A673 (cell line): ENCODE measurements around the gene MAP3K7. TPM values are rescaled to one million over a fixed set of nuclear protein-coding genes. Genes with fewer than 3 reads are reported as not detected.

Experiments
- BruUV-seq: library from RNA; stranded (reverse); fragments of 400-500 nt; replicated peaks from 2 replicates; lab custom pipeline; 2021; lab: Mats Ljungman, UMichigan
- CTCF ChIA-PET: fragments of 300-600 bp; sonication (Branson Sonifier 250); formaldehyde crosslinking; loops from one replicate; lab custom pipeline; 2022; ENCODE audit warnings: antibody characterized with exemption; lab: Charles Lee
- POLR2A ChIA-PET: fragments of 300-600 bp; sonication (Branson Sonifier 250); formaldehyde crosslinking; loops from one replicate; lab custom pipeline; 2022; ENCODE audit warnings: antibody characterized with exemption; ENCODE audit not compliant: low non-redundant PET; lab: Charles Lee
- DNase-seq: peaks from one replicate; pipeline ENCODE4 v3.0.0-alpha.2; 2015; ENCODE audit warnings: low spot score
- H3K27ac ChIP-seq: fragments of 200-600 bp; sonication (generic); 2 replicates; pipeline ENCODE4 v1.5.1; 2016; ENCODE audit warnings: mixed run types, low read depth, mild to moderate bottlenecking, mixed read lengths, antibody characterized with exemption, low read length; ENCODE audit not compliant: poor library complexity, severe bottlenecking
- H3K27me3 ChIP-seq: fragments of 200-600 bp; sonication (generic); replicated peaks from 2 replicates; pipeline ENCODE4 v1.6.1; 2017; ENCODE audit warnings: mixed run types, low read depth, mild to moderate bottlenecking, mixed read lengths, antibody characterized with exemption, low read length; ENCODE audit not compliant: insufficient read depth, poor library complexity
- H3K36me3 ChIP-seq: fragments of 200-600 bp; sonication (generic); 2 replicates; pipeline ENCODE4 v1.6.1; 2016; ENCODE audit warnings: mixed run types, mild to moderate bottlenecking, mixed read lengths, antibody characterized with exemption, low read length; ENCODE audit not compliant: insufficient read depth, poor library complexity, severe bottlenecking
- H3K4me1 ChIP-seq: fragments of 200-600 bp; sonication (generic); 2 replicates; pipeline ENCODE4 v1.6.1; 2017; ENCODE audit warnings: mixed run types, mild to moderate bottlenecking, mixed read lengths, antibody characterized with exemption, low read length; ENCODE audit not compliant: insufficient read depth, poor library complexity, severe bottlenecking
- H3K4me3 ChIP-seq: fragments of 200-600 bp; sonication (generic); 2 replicates; pipeline ENCODE4 v1.5.1; 2016; ENCODE audit warnings: low read depth, mixed run types, mild to moderate bottlenecking, mixed read lengths, low read length; ENCODE audit not compliant: poor library complexity, severe bottlenecking
- H3K9me3 ChIP-seq: fragments of 200-600 bp; sonication (generic); 2 replicates; pipeline ENCODE4 v1.6.1; 2016; ENCODE audit warnings: mixed run types, low read depth, mild to moderate bottlenecking, mixed read lengths, antibody characterized with exemption, low read length; ENCODE audit not compliant: poor library complexity, severe bottlenecking
- EZH2 ChIP-seq: fragments of 200-600 bp; sonication (generic); IDR thresholded peaks from 2 replicates; pipeline ENCODE4 v1.6.1; 2017; ENCODE audit warnings: borderline replicate concordance, low read depth, mild to moderate bottlenecking, mixed read lengths, antibody characterized with exemption, low read length; ENCODE audit not compliant: poor library complexity, severe bottlenecking
- intact Hi-C: fragments of 100-400 bp; cut with micrococcal nuclease; formaldehyde crosslinking; loops from one replicate; pipeline ENCODE4 v1.10.0; 2022; ENCODE audit not compliant: unreplicated experiment
- total RNA-seq: library from RNA; stranded (reverse); gene quantifications from 2 replicates; pipeline ENCODE4 v1.2.3, GENCODE V29; 2021
- TF ChIP-seq, protein P1 (sequence below): fragments of 300-800, 200-600 bp; sonication (generic); conservative IDR thresholded peaks from 2 replicates; pipeline ENCODE4 v1.5.1; 2017; ENCODE audit warnings: low read depth, mild to moderate bottlenecking, antibody characterized with exemption, low read length, moderate library complexity, mixed read lengths

The MAP3K7 gene
- total RNA-seq, 1 experiment from 2014 or later = 35.6 TPM

DNA sequence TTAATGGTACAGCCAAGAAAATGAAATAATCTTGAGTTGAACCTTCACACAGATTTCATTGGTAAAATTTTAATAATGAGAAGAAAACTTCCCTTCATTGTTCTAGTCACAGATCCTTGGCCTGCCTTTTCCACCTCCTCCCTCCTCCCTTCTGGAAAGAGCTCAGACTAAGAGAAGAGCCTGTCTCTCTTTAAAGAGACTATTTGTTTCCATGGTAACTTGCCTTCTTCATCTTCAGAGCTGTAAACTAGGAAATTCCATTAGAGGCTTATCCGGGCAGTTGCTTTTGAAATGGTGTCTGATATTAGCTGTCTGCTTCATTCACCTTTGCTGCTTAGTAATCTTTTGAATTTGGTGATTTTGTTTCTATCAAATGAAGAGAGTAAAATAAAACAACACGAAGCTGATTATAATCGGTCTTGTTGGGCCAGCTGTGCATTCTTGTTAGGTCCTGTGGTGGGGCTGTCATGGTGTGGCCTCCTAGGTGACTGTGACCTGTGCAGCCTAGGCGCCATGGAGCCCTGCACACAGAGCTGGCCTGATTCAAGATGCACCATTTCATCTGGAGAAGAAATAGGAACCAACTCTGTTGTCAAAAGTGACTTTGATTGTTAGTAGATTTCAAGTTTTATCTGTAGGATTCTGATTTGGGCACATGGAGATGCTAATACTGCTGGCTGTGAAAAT is 96.7 kb downstream of the MAP3K7 start:
- Histone ChIP-seq H3K36me3 (no peaks in the 10 kb centered on the region), H3K27me3 (no peaks in the 10 kb centered on the region), H3K4me1 (no peaks in the 10 kb centered on the region), H3K9me3 (no peaks in the 10 kb centered on the region), H3K27ac (no peak overlapping the region), H3K4me3 (no peak overlapping the region)
- no peak for DNase-seq
- TF ChIP-seq EZH2 = no peak
- TF ChIP-seq, protein P1, sequence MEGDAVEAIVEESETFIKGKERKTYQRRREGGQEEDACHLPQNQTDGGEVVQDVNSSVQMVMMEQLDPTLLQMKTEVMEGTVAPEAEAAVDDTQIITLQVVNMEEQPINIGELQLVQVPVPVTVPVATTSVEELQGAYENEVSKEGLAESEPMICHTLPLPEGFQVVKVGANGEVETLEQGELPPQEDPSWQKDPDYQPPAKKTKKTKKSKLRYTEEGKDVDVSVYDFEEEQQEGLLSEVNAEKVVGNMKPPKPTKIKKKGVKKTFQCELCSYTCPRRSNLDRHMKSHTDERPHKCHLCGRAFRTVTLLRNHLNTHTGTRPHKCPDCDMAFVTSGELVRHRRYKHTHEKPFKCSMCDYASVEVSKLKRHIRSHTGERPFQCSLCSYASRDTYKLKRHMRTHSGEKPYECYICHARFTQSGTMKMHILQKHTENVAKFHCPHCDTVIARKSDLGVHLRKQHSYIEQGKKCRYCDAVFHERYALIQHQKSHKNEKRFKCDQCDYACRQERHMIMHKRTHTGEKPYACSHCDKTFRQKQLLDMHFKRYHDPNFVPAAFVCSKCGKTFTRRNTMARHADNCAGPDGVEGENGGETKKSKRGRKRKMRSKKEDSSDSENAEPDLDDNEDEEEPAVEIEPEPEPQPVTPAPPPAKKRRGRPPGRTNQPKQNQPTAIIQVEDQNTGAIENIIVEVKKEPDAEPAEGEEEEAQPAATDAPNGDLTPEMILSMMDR = no peak
- intact Hi-C loops = no loop called here
- POLR2A ChIA-PET = no interaction called here
- CTCF ChIA-PET = interaction anchor here (0.8 kb wide), 1 partner anchor 11 kb away, joined by 3 read pairs; no protein-coding TSS in a partner anchor
- no TSS peak for BruUV-seq

DNA sequence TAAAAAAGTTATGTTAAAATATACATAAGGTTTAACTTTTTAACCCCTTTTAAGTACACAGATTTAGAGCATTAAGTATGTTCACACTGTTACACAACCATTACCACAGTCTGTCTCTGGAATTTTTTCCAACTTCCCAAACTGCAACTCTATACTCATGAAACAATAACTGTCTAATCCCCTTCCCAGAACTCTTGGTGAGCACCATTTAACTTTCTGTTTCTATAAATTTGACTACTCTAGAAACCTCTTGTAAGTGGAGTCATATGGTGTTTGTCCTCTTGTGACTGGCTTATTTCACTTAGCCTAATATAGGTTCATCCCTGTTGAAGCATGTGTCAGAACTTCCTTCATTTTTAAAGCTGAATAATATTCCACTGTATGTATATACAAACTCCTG is 98.1 kb downstream of the MAP3K7 start:
- BruUV-seq = no TSS peak
- no peak for DNase-seq
- intact Hi-C loops = no loop called here
- Histone ChIP-seq H3K4me1 (no peaks in the 10 kb centered on the region), H3K27me3 (no peaks in the 10 kb centered on the region), H3K4me3 (no peak overlapping the region), H3K9me3 (no peaks in the 10 kb centered on the region), H3K36me3 (no peaks in the 10 kb centered on the region), H3K27ac (no peak overlapping the region)
- ChIA-PET CTCF (no interaction called here), POLR2A (no interaction called here)
- TF ChIP-seq, protein P1 = no peak
- TF ChIP-seq EZH2 = no peak

DNA sequence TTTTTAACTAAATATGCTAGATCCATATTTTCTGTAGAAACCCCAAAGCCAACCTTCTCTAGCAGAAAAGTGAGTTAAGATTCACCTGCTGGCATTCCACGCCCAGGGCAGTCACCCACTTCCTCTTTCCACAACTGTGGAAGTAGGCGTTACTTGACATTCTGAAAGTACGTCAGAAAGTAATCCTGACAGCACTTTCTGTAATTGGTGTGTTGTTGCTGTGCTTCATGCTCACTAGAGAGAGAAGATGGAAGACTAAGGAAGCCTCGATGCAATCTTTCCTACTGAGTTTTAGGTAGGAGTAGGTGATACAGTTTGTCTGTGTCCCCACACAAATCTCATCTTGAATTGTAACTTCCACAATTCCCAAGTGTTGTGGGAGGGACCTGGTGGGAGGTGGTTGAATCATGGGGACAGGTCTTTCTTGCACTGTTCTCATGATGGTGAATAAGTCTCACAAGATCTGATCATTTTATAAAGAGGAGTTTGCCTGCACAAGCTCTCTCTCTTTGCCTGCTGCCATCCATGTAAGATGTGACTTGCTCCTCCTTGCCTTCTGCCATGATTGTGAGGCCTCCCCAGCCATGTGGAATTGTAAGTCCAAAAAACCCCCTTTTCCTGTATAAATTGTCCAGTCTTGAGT is 101.1 kb downstream of the MAP3K7 start:
- H3K4me3 ChIP-seq = no peak overlapping the region
- TF ChIP-seq EZH2 = no peak
- CTCF ChIA-PET = no interaction called here
- H3K4me1 ChIP-seq = peaks cover 6% of the 10 kb centered on the region
- no TSS peak for BruUV-seq
- no peak for DNase-seq
- H3K36me3 ChIP-seq = no peaks in the 10 kb centered on the region
- intact Hi-C loops = no loop called here
- no peak overlapping the region for H3K27ac ChIP-seq
- no peaks in the 10 kb centered on the region for H3K9me3 ChIP-seq
- H3K27me3 ChIP-seq = no peaks in the 10 kb centered on the region
- POLR2A ChIA-PET = no interaction called here
